CD14-positive monocyte (primary cell): Measurements from ENCODE around the gene POC1A. TPM values are rescaled to one million over a fixed set of nuclear protein-coding genes. Genes with fewer than 3 reads are reported as not detected.

ENCODE experiments used
- DNase-seq, 3 donors: peaks; one replicate each; pipeline ENCODE4 v3.0.0-alpha.2; 2011 to 2022
- H2AFZ ChIP-seq: 2 replicates; pipeline ENCODE4 v1.6.0; 2012; ENCODE audit warnings: mild to moderate bottlenecking, low read depth, low read length, inconsistent platforms; ENCODE audit not compliant: insufficient read depth, poor library complexity, severe bottlenecking
- H3K27ac ChIP-seq, 2 donors: 1 replicate in 1 of 2; 2 replicates in 1 of 2; pipeline ENCODE4 v1.5.1; 2012 to 2013; ENCODE audit warnings: low read length in 2 of 2, control low read depth in 1 of 2, inconsistent platforms in 1 of 2, low read depth in 1 of 2, mild to moderate bottlenecking in 1 of 2
- H3K27me3 ChIP-seq, 2 donors: one replicate each; pipeline versions ENCODE4 v1.6.0 to v1.6.1; 2011 to 2013; ENCODE audit warnings: low read length in 2 of 2; ENCODE audit not compliant: control insufficient read depth in 2 of 2, insufficient read depth in 2 of 2
- H3K36me3 ChIP-seq, 2 donors: replicated peaks in 1 of 2; 1 replicate in 1 of 2; 2 replicates in 1 of 2; pipeline versions ENCODE4 v1.5.1 to v1.6.1; 2012 to 2013; ENCODE audit warnings: low read length in 2 of 2, control low read depth in 1 of 2, inconsistent platforms in 1 of 2, mild to moderate bottlenecking in 1 of 2; ENCODE audit not compliant: insufficient read depth in 2 of 2, control insufficient read depth in 1 of 2
- H3K4me1 ChIP-seq, 2 donors: 1 replicate in 1 of 2; 2 replicates in 1 of 2; pipeline versions ENCODE4 v1.5.1 to v1.6.1; 2012 to 2013; ENCODE audit warnings: low read length in 2 of 2, control low read depth in 1 of 2, inconsistent platforms in 1 of 2, mild to moderate bottlenecking in 1 of 2, moderate library complexity in 1 of 2; ENCODE audit not compliant: insufficient read depth in 2 of 2, control insufficient read depth in 1 of 2
- H3K4me2 ChIP-seq: replicated peaks from 2 replicates; pipeline ENCODE3; 2012; ENCODE audit warnings: low read length, moderate library complexity, mild to moderate bottlenecking; ENCODE audit not compliant: poor library complexity, severe bottlenecking; ENCODE audit errors: extremely low read depth
- H3K4me3 ChIP-seq, 3 experiments: fragments of 200-600 bp in 1 of 3; sonication (generic) in 1 of 3; replicated peaks in 1 of 3; 1 replicate in 2 of 3; 2 replicates in 1 of 3; pipeline ENCODE4 v1.5.1; 2011 to 2013; ENCODE audit warnings: low read length in 3 of 3, mild to moderate bottlenecking in 3 of 3, control low read depth in 2 of 3, low read depth in 2 of 3, inconsistent platforms in 1 of 3, moderate library complexity in 1 of 3
- H3K79me2 ChIP-seq: 2 replicates; pipeline ENCODE4 v1.6.0; 2012; ENCODE audit warnings: mild to moderate bottlenecking, control low read depth, inconsistent platforms, low read length, moderate library complexity; ENCODE audit not compliant: insufficient read depth
- H3K9ac ChIP-seq: 2 replicates; pipeline ENCODE4 v1.6.0; 2017; ENCODE audit warnings: low read length, mild to moderate bottlenecking; ENCODE audit not compliant: insufficient read depth, poor library complexity, severe bottlenecking
- H3K9me3 ChIP-seq, 2 donors: replicated peaks in 1 of 2; 1 replicate in 1 of 2; 2 replicates in 1 of 2; pipeline versions ENCODE4 v1.5.1 to v1.6.1; 2012 to 2013; ENCODE audit warnings: low read length in 2 of 2, control low read depth in 1 of 2; ENCODE audit not compliant: control insufficient read depth in 1 of 2, insufficient read depth in 1 of 2
- H4K20me1 ChIP-seq: 2 replicates; pipeline ENCODE4 v1.6.0; 2012; ENCODE audit warnings: mild to moderate bottlenecking, low read length, control low read depth, moderate library complexity; ENCODE audit not compliant: insufficient read depth
- H3K27ac Mint-ChIP-seq, 7 donors: one replicate each; pipeline ENCODE4 v1.8.0; 2020; ENCODE audit warnings: mild to moderate bottlenecking in 7 of 7, mixed read lengths in 7 of 7, moderate library complexity in 6 of 7, inconsistent platforms in 2 of 7
- H3K27me3 Mint-ChIP-seq, 3 donors: one replicate each; pipeline ENCODE4 v1.8.0; 2021 to 2022; ENCODE audit warnings: low read depth in 3 of 3, mild to moderate bottlenecking in 3 of 3, mixed read lengths in 3 of 3, moderate library complexity in 3 of 3, inconsistent platforms in 1 of 3
- H3K36me3 Mint-ChIP-seq, 2 donors: one replicate each; pipeline ENCODE4 v1.8.0; 2020; ENCODE audit warnings: mixed read lengths in 2 of 2, inconsistent platforms in 1 of 2, mild to moderate bottlenecking in 1 of 2
- H3K4me1 Mint-ChIP-seq: one replicate; pipeline ENCODE4 v1.8.0; 2020; ENCODE audit warnings: mild to moderate bottlenecking, mixed read lengths
- H3K4me3 Mint-ChIP-seq, 2 donors: one replicate each; pipeline ENCODE4 v1.8.0; 2020; ENCODE audit warnings: mild to moderate bottlenecking in 2 of 2, mixed read lengths in 2 of 2, moderate library complexity in 1 of 2
- H3K9me3 Mint-ChIP-seq, 7 donors: one replicate each; pipeline ENCODE4 v1.8.0; 2020 to 2022; ENCODE audit warnings: mixed read lengths in 7 of 7, mild to moderate bottlenecking in 6 of 7, moderate library complexity in 6 of 7, inconsistent platforms in 2 of 7
- CTCF ChIP-seq: fragments of 200-600 bp; IDR thresholded peaks from one replicate; pipeline ENCODE4 v1.8.0; 2022; ENCODE audit warnings: antibody characterized with exemption, mild to moderate bottlenecking
- WGBS: methylation state at CpG from one replicate; pipeline ENCODE4 v1.1.5; 2013; ENCODE audit warnings: missing lambda C conversion rate; ENCODE audit not compliant: insufficient coverage; 5-methylcytosine and 5-hydroxymethylcytosine counted together
- intact Hi-C, 2 donors: fragments of 100-400 bp; cut with micrococcal nuclease; formaldehyde crosslinking; loops; one replicate each; pipeline versions ENCODE4 v1.15.0 to v1.15.1; 2023
- polyA plus RNA-seq, 3 donors: library from polyadenylated mRNA; depleted of rRNA in 1 of 3; unstranded in 2 of 3; stranded (reverse) in 1 of 3; fragments of 300-500 nt in 2 of 3; fragments of >200 nt in 1 of 3; fragmentation: Illumina TruSeq in 2 of 3; gene quantifications; 1 replicate in 2 of 3; 2 replicates in 1 of 3; pipeline ENCODE4 v1.2.3, GENCODE V29; 2012 to 2021

POC1A gene
- polyA plus RNA-seq, 3 donors: 1.2 to 2.0 (median 1.5) TPM

GRCh38 chr3:52049503-52049902, 104.7 kb downstream of the POC1A start:
- Histone ChIP-seq H2AFZ (no peak overlapping the region), H3K9me3 (no peaks in the 10 kb centered on the region), H3K4me3 (no peak overlapping the region), H3K27ac (no peak overlapping the region), H3K36me3 (peaks cover 47 to 60% of the 10 kb centered on the region in 2 donors), H3K9ac (no peak overlapping the region), H3K4me1 (peaks cover 31 to 38% of the 10 kb centered on the region in 2 donors), H3K27me3 (no peaks in the 10 kb centered on the region), H3K4me2 (no peak overlapping the region), H4K20me1 (peaks cover 74% of the 10 kb centered on the region), H3K79me2 (peaks cover 47% of the 10 kb centered on the region)
- no peak overlapping the region for H3K4me3 Mint-ChIP-seq
- no peaks in the 10 kb centered on the region for H3K9me3 Mint-ChIP-seq
- intact Hi-C loops: no loop called here
- no peak for DNase-seq
- peak overlapping the region in 6 of 7 donors; percentile 33 to 82 (median 48) for H3K27ac Mint-ChIP-seq
- peaks cover 0 to 3% (median 1%) of the 10 kb centered on the region in 3 donors for H3K27me3 Mint-ChIP-seq
- no peak for TF ChIP-seq CTCF
- H3K4me1 Mint-ChIP-seq: peaks cover 37% of the 10 kb centered on the region
- WGBS: 100% methylated on average over 1 of the region's 2 CpGs
- peaks cover 47 to 66% of the 10 kb centered on the region in 2 donors for H3K36me3 Mint-ChIP-seq

- H3K9ac ChIP-seq: no peak overlapping the region
- H3K9me3 Mint-ChIP-seq: no peaks in the 10 kb centered on the region
- no peaks in the 10 kb centered on the region for H3K27me3 ChIP-seq
- H3K4me1 ChIP-seq: peaks cover 11 to 17% of the 10 kb centered on the region in 2 donors
- no peak overlapping the region for H3K4me3 Mint-ChIP-seq
- peaks cover 54% of the 10 kb centered on the region for H4K20me1 ChIP-seq
- no peak overlapping the region for H3K4me3 ChIP-seq
- H3K4me1 Mint-ChIP-seq: peaks cover 17% of the 10 kb centered on the region
- no peak overlapping the region for H3K27ac ChIP-seq
- peaks cover 37 to 50% of the 10 kb centered on the region in 2 donors for H3K36me3 ChIP-seq
- H3K36me3 Mint-ChIP-seq: peaks cover 37 to 48% of the 10 kb centered on the region in 2 donors
- WGBS: 83% methylated on average over 2 of the region's 20 CpGs
- no peak for TF ChIP-seq CTCF
- intact Hi-C loops: no loop called here
- no peak overlapping the region for H2AFZ ChIP-seq
- peaks cover 27% of the 10 kb centered on the region for H3K79me2 ChIP-seq
- no peaks in the 10 kb centered on the region for H3K9me3 ChIP-seq
- no peak for DNase-seq
- H3K27ac Mint-ChIP-seq: no peak overlapping the region
- H3K27me3 Mint-ChIP-seq: peaks cover 2 to 3% (median 3%) of the 10 kb centered on the region in 3 donors
- no peak overlapping the region for H3K4me2 ChIP-seq
These were observed 106.8 kb downstream of the POC1A start for GRCh38 chr3:52047295-52047960.
